ENCODE data around the gene GLS2. TPM values are rescaled to one million over a fixed set of nuclear protein-coding genes. Genes with fewer than 3 reads are reported as not detected.

The GLS2 gene
- total RNA-seq, result 5.3 and 7.2 TPM in 2 replicates
- total RNA-seq (2013), result 2.5 TPM
- polyA plus RNA-seq, result 3.6 and 5.3 TPM in 2 replicates
- 2.4 and 3.0 TPM in 2 replicates for polyA minus RNA-seq

DNA sequence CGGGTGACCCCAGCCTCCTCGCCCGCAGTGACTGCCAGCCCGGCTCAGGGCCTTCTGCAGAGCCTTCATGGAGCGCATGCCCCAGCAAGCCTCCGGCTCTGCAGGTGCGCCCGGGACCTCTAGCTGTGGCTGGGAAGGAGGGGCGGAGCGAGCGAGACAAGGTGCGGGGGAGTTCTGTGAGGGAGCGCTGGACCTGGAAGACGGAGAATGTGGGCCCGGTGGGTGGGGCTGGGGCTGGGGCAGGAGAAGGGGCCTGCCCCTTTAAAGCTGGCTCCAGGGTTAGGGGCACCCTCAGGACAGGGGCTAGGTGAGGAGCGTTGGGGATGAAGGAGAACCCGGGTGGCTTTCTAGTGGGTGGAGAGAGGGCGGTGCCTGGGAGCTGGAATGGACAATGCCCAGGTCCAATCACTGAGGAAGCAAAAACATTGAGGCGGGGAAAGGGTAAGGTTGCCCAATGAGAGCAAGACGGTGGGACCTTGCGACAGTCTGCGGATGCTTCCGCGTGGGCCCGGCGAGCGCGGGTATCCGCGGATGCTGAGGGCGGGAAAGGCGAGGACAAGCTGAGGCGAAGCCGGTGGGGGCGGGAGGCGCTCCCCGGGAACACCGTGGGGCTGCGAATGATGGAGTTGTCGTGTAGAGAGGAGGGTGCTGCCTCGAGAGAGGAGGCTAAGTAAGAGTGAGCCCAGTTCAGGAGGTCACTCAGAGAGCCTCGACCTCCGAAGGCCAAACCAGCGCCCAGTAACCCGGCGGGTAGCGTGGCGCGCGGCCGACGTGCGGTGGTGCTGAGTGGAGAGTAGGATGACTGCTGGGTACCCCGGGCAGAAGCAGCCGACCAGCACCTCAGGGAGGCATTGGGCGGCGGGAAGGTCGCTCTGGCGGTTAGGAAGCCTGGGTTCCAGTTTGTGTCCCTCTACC lies at the start of gene GLS2:
TSS of gene GLS2 (minus strand) at position 121 of the 915 bp plus-strand sequence. CDS start at position 78, 43 bp downstream.
- POLR2A ChIA-PET, result interaction anchor here (0.6 to 1.4 kb wide), 7 partner anchors 11 to 298 kb away, joined by 3 to 7 read pairs (median 3); partner anchors contain the start of genes CNPY2 and SPRYD4
- intact Hi-C loops (cut with micrococcal nuclease), result loop anchor here (1.0 to 5.0 kb wide), 4 partner anchors 20 to 199 kb away; partner anchors contain the start of genes PTGES3, SPRYD4 and TIMELESS
- no peaks in the 10 kb centered on the region for H3K36me3 ChIP-seq (replicated peaks in 1 of 2; ENCODE audit: control extremely low read depth in 1 of 2, control insufficient read depth in 1 of 2, extremely low read depth in 1 of 2, insufficient read depth in 2 of 2, low read length in 1 of 2)
- peaks cover 0 to 19% of the 10 kb centered on the region in 2 donors for H3K4me1 ChIP-seq (ENCODE audit: control insufficient read depth in 2 of 2, insufficient read depth in 2 of 2, low read length in 2 of 2)
- peak within 1 kb of the TSS; percentile 75 for H3K9ac ChIP-seq (ENCODE audit: low read length)
- H3K4me1 Mint-ChIP-seq, result peaks cover 19% of the 10 kb centered on the region
- no peaks in the 10 kb centered on the region for H4K20me1 ChIP-seq (ENCODE audit: control insufficient read depth, insufficient read depth, low read length, poor library complexity, severe bottlenecking)
- TF ChIP-seq, protein P1, sequence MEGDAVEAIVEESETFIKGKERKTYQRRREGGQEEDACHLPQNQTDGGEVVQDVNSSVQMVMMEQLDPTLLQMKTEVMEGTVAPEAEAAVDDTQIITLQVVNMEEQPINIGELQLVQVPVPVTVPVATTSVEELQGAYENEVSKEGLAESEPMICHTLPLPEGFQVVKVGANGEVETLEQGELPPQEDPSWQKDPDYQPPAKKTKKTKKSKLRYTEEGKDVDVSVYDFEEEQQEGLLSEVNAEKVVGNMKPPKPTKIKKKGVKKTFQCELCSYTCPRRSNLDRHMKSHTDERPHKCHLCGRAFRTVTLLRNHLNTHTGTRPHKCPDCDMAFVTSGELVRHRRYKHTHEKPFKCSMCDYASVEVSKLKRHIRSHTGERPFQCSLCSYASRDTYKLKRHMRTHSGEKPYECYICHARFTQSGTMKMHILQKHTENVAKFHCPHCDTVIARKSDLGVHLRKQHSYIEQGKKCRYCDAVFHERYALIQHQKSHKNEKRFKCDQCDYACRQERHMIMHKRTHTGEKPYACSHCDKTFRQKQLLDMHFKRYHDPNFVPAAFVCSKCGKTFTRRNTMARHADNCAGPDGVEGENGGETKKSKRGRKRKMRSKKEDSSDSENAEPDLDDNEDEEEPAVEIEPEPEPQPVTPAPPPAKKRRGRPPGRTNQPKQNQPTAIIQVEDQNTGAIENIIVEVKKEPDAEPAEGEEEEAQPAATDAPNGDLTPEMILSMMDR (IDR thresholded peaks at IDR 0.05), result no peak
- TF ChIP-seq EZH2 (IDR thresholded peaks at IDR 0.05; ENCODE audit: borderline replicate concordance, insufficient read depth, low read depth, low read length, poor library complexity, severe bottlenecking), result no peak
- peak within 1 kb of the TSS; percentile 96 for H2AFZ ChIP-seq (ENCODE audit: insufficient read depth, low read depth, low read length, poor library complexity, severe bottlenecking)
- no peaks in the 10 kb centered on the region for H3K79me2 ChIP-seq (ENCODE audit: control insufficient read depth, insufficient read depth, low read length)
- peak; percentile 85 for DNase-seq
- no peak within 1 kb of the TSS for H3K27ac ChIP-seq (ENCODE audit: low read length in 2 of 2)
- peak within 1 kb of the TSS; percentile 91 for H3K4me3 Mint-ChIP-seq
- H3K27me3 Mint-ChIP-seq, result peaks cover 17% of the 10 kb centered on the region
- H3K4me3 ChIP-seq (ENCODE audit: control extremely low read depth in 1 of 5, extremely low read depth in 1 of 5, insufficient read depth in 1 of 5, low read depth in 2 of 5, low read length in 4 of 5), result peak within 1 kb of the TSS; percentile 26 to 79 (median 73)
- CTCF ChIA-PET, result interaction anchor here (0.8 to 1.4 kb wide), 5 partner anchors 10 to 266 kb away, joined by 3 to 5 read pairs (median 3); partner anchors contain the start of gene RNF41
- no peaks in the 10 kb centered on the region for H3K9me3 ChIP-seq (ENCODE audit: control extremely low read depth in 1 of 3, control insufficient read depth in 2 of 3, insufficient read depth in 1 of 3, low read length in 2 of 3)
- no peaks in the 10 kb centered on the region for H3K9me3 Mint-ChIP-seq (ENCODE audit: insufficient read depth)
- WGBS (ENCODE audit: insufficient coverage), result 19% methylated on average over 53 of the region's 59 CpGs
- peaks cover 0 to 9% (median 5%) of the 10 kb centered on the region in 4 experiments for H3K27me3 ChIP-seq (replicated peaks in 1 of 4; ENCODE audit: control extremely low read depth in 1 of 4, control insufficient read depth in 3 of 4, insufficient read depth in 4 of 4, low read length in 3 of 4)
- H3K27ac Mint-ChIP-seq, result peak within 1 kb of the TSS; percentile 80
- H3K4me2 ChIP-seq (replicated peaks; ENCODE audit: low read depth, low read length, poor library complexity, severe bottlenecking), result peak within 1 kb of the TSS; percentile 94
- ATAC-seq (ENCODE audit: low read depth), result peak; percentile 99

DNA sequence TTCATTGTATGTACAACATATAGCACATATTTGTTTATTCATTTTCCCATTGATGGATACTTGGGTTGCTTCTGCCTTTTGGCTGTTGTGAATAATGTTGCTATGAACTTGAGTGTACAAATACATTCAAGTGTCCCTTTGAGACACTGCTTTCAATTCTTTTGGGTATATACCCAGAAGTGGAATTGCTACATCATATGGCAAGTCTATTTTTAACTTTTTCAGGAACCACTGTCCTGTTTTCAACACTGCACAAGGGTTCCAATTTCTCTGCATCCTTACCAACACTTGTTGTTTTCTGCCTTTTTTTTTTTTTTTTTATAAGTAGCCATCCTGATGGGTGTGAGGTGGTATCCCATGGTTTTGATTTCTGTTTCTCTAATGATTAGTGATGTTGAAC lies 49.6 kb upstream of the GLS2 start:
- Histone ChIP-seq H2AFZ (ENCODE audit: insufficient read depth, low read depth, low read length, poor library complexity, severe bottlenecking) (no peak overlapping the region), H4K20me1 (ENCODE audit: control insufficient read depth, insufficient read depth, low read length, poor library complexity, severe bottlenecking) (no peaks in the 10 kb centered on the region), H3K79me2 (ENCODE audit: control insufficient read depth, insufficient read depth, low read length) (no peaks in the 10 kb centered on the region), H3K4me1 (ENCODE audit: control insufficient read depth in 2 of 2, insufficient read depth in 2 of 2, low read length in 2 of 2) (no peaks in the 10 kb centered on the region), H3K9ac (ENCODE audit: low read length) (no peak overlapping the region), H3K4me3 (ENCODE audit: control extremely low read depth in 1 of 5, extremely low read depth in 1 of 5, insufficient read depth in 1 of 5, low read depth in 2 of 5, low read length in 4 of 5) (no peak overlapping the region), H3K4me2 (replicated peaks; ENCODE audit: low read depth, low read length, poor library complexity, severe bottlenecking) (no peak overlapping the region), H3K27ac (ENCODE audit: low read length in 2 of 2) (no peak overlapping the region), H3K27me3 (replicated peaks in 1 of 4; ENCODE audit: control extremely low read depth in 1 of 4, control insufficient read depth in 3 of 4, insufficient read depth in 4 of 4, low read length in 3 of 4) (no peaks in the 10 kb centered on the region), H3K9me3 (ENCODE audit: control extremely low read depth in 1 of 3, control insufficient read depth in 2 of 3, insufficient read depth in 1 of 3, low read length in 2 of 3) (no peaks in the 10 kb centered on the region), H3K36me3 (replicated peaks in 1 of 2; ENCODE audit: control extremely low read depth in 1 of 2, control insufficient read depth in 1 of 2, extremely low read depth in 1 of 2, insufficient read depth in 2 of 2, low read length in 1 of 2) (no peaks in the 10 kb centered on the region)
- H3K4me3 Mint-ChIP-seq, result no peak overlapping the region
- H3K27ac Mint-ChIP-seq, result no peak overlapping the region
- no peaks in the 10 kb centered on the region for H3K4me1 Mint-ChIP-seq
- H3K27me3 Mint-ChIP-seq, result no peaks in the 10 kb centered on the region
- ATAC-seq (ENCODE audit: low read depth), result no peak
- H3K9me3 Mint-ChIP-seq (ENCODE audit: insufficient read depth), result no peaks in the 10 kb centered on the region
- DNase-seq, result no peak
- TF ChIP-seq, protein P1 (IDR thresholded peaks at IDR 0.05), result no peak
- ChIA-PET CTCF (no interaction called here), POLR2A (no interaction called here)
- intact Hi-C loops (cut with micrococcal nuclease), result no loop called here
